HG03521 (cell line): ENCODE measurements around the gene MYO3B.
"Not testable (repeated sequence)": the region's sequence is repeated elsewhere in the genome, so short reads cannot be mapped to it uniquely, and the experiment has no call there.

Experiments used
- ATAC-seq: cut with Tn5 transposase; IDR thresholded peaks from one replicate; pipeline ENCODE4 v1.9.1; 2021; ENCODE audit warnings: mild to moderate bottlenecking, moderate library complexity; ENCODE audit not compliant: unreplicated experiment

The MYO3B gene

GRCh38 chr2:170535552-170535951 lies 357.6 kb downstream of the MYO3B start:
- no peak for ATAC-seq

- ATAC-seq: no peak
Observed at GRCh38 chr2:170544817-170545216, 366.9 kb downstream of the MYO3B start.

GRCh38 chr2:170548304-170548703 lies 370.4 kb downstream of the MYO3B start:
- no peak for ATAC-seq

- ATAC-seq: no peak
Observed at GRCh38 chr2:170550501-170550900, 372.6 kb downstream of the MYO3B start.

- ATAC-seq: not testable (repeated sequence)
Observed at GRCh38 chr2:170551899-170552298, 374.0 kb downstream of the MYO3B start.

- no peak for ATAC-seq
Observed at GRCh38 chr2:170553748-170554147, 375.8 kb downstream of the MYO3B start.

- no peak for ATAC-seq
Observed at GRCh38 chr2:170554278-170554955, 376.5 kb downstream of the MYO3B start.

- ATAC-seq: no peak
Observed at GRCh38 chr2:170562928-170563327, 385.0 kb downstream of the MYO3B start.

- no peak for ATAC-seq
Observed at GRCh38 chr2:170563401-170563800, 385.5 kb downstream of the MYO3B start.

GRCh38 chr2:170566138-170566537 lies 388.2 kb downstream of the MYO3B start:
- ATAC-seq: no peak

- ATAC-seq: no peak
Observed at GRCh38 chr2:170567429-170567828, 389.5 kb downstream of the MYO3B start.

- ATAC-seq: no peak
Observed at GRCh38 chr2:170568511-170568910, 390.6 kb downstream of the MYO3B start.

- ATAC-seq: no peak
Observed at GRCh38 chr2:170571612-170572011, 393.7 kb downstream of the MYO3B start.

GRCh38 chr2:170573671-170574070 lies 395.7 kb downstream of the MYO3B start:
- no peak for ATAC-seq

GRCh38 chr2:170576296-170576695 lies 398.3 kb downstream of the MYO3B start:
- ATAC-seq: no peak

GRCh38 chr2:170577356-170577755 lies 399.4 kb downstream of the MYO3B start:
- no peak for ATAC-seq

GRCh38 chr2:170578606-170579005 lies 400.7 kb downstream of the MYO3B start:
- ATAC-seq: no peak

- ATAC-seq: no peak
Observed at GRCh38 chr2:170579511-170579910, 401.6 kb downstream of the MYO3B start.

GRCh38 chr2:170582313-170582712 lies 404.4 kb downstream of the MYO3B start:
- no peak for ATAC-seq

GRCh38 chr2:170582751-170583463 lies 405.0 kb downstream of the MYO3B start:
- no peak for ATAC-seq

- ATAC-seq: no peak
Observed at GRCh38 chr2:170585067-170585466, 407.1 kb downstream of the MYO3B start.

- ATAC-seq: no peak
Observed at GRCh38 chr2:170586571-170587095, 408.7 kb downstream of the MYO3B start.
